SU-DHL-6 (cell line): ENCODE measurements around the gene MTMR3.

Experiments
- H2AFZ ChIP-seq: fragments of 200-600 bp; sonication (generic); 2 replicates; pipeline ENCODE4 v1.6.1; 2014; ENCODE audit warnings: low read depth, mild to moderate bottlenecking, moderate library complexity, mixed read lengths, antibody characterized with exemption, low read length; ENCODE audit not compliant: severe bottlenecking
- H3F3A ChIP-seq: fragments of 200-600 bp; shearing (Covaris generic); 2 replicates; pipeline ENCODE4 v1.6.0; 2016; ENCODE audit warnings: antibody characterized with exemption, mild to moderate bottlenecking; ENCODE audit not compliant: insufficient read depth
- H3K27ac ChIP-seq: fragments of 200-600 bp; sonication (generic); 2 replicates; pipeline ENCODE4 v1.5.1; 2016; ENCODE audit warnings: low read depth, mild to moderate bottlenecking, low read length, moderate library complexity, mixed read lengths
- H3K27me3 ChIP-seq: fragments of 200-600 bp; sonication (generic), shearing (Covaris generic); 2 replicates; pipeline ENCODE4 v1.6.0; 2014; ENCODE audit warnings: mild to moderate bottlenecking, low read length
- H3K36me3 ChIP-seq: fragments of 200-600 bp; sonication (generic); 2 replicates; pipeline ENCODE4 v1.6.1; 2014; ENCODE audit warnings: mild to moderate bottlenecking, low read length, mixed read lengths
- H3K4me2 ChIP-seq: fragments of 300-600, 200-600 bp; shearing (Covaris generic), sonication (generic); 2 replicates; pipeline ENCODE4 v1.6.0; 2014; ENCODE audit warnings: low read length, low read depth, mild to moderate bottlenecking; ENCODE audit not compliant: poor library complexity, severe bottlenecking
- H3K4me3 ChIP-seq: fragments of 200-600 bp; sonication (generic); 2 replicates; pipeline ENCODE4 v1.5.1; 2014; ENCODE audit warnings: antibody characterized with exemption, low read length, mild to moderate bottlenecking, mixed read lengths; ENCODE audit not compliant: insufficient read depth, poor library complexity, severe bottlenecking
- H3K79me2 ChIP-seq: fragments of 200-600 bp; sonication (generic); 2 replicates; pipeline ENCODE4 v1.6.1; 2014; ENCODE audit warnings: mild to moderate bottlenecking, low read length, moderate library complexity; ENCODE audit not compliant: insufficient read depth
- H3K9ac ChIP-seq: fragments of 200-600 bp; sonication (generic); 2 replicates; pipeline ENCODE4 v1.7.0; 2014; ENCODE audit warnings: mild to moderate bottlenecking, low read length
- H3K9me2 ChIP-seq: fragments of 200-600 bp; sonication (generic); replicated peaks from 2 replicates; pipeline ENCODE4 v1.6.1; 2014; ENCODE audit warnings: low read length; ENCODE audit not compliant: insufficient read depth
- H3K9me3 ChIP-seq: fragments of 200-600 bp; sonication (generic); 2 replicates; pipeline ENCODE4 v1.6.1; 2014; ENCODE audit warnings: low read length, mixed read lengths; ENCODE audit not compliant: insufficient read depth
- H4K20me1 ChIP-seq: fragments of 200-600 bp; sonication (generic); 2 replicates; pipeline ENCODE4 v1.6.1; 2014; ENCODE audit warnings: low read depth, mild to moderate bottlenecking, antibody characterized with exemption, low read length, moderate library complexity, mixed read lengths
- CTCF ChIP-seq: fragments of 200-600 bp; sonication (generic); IDR thresholded peaks from one replicate; pipeline ENCODE4 v1.5.1; 2017; ENCODE audit warnings: antibody characterized with exemption, mild to moderate bottlenecking, low read length, moderate library complexity; ENCODE audit not compliant: insufficient read depth, poor library complexity, severe bottlenecking
- EZH2phosphoT487 ChIP-seq: fragments of 200-600 bp; sonication (generic), shearing (Covaris generic); conservative IDR thresholded peaks from 2 replicates; pipeline ENCODE4 v1.6.1; 2018; ENCODE audit warnings: mild to moderate bottlenecking, antibody characterized with exemption, low read length, moderate library complexity, mixed read lengths

The MTMR3 gene

GRCh38 chr22:29936186-29936585 lies 53.2 kb downstream of the MTMR3 start:
- H2AFZ ChIP-seq, result no peak overlapping the region
- no peaks in the 10 kb centered on the region for H3F3A ChIP-seq
- peaks cover 24% of the 10 kb centered on the region for H4K20me1 ChIP-seq
- H3K9me3 ChIP-seq, result no peaks in the 10 kb centered on the region
- TF ChIP-seq CTCF (no peak), EZH2phosphoT487 (no peak)
- H3K4me3 ChIP-seq, result no peak overlapping the region
- no peaks in the 10 kb centered on the region for H3K36me3 ChIP-seq
- no peaks in the 10 kb centered on the region for H3K27me3 ChIP-seq
- H3K79me2 ChIP-seq, result no peaks in the 10 kb centered on the region
- H3K27ac ChIP-seq, result no peak overlapping the region
- no peaks in the 10 kb centered on the region for H3K9me2 ChIP-seq
- H3K4me2 ChIP-seq, result no peak overlapping the region
- no peak overlapping the region for H3K9ac ChIP-seq

GRCh38 chr22:29937940-29938693 lies 55.1 kb downstream of the MTMR3 start:
- Histone ChIP-seq H3K4me3 (no peak overlapping the region), H2AFZ (no peak overlapping the region), H3K79me2 (no peaks in the 10 kb centered on the region), H3K9ac (no peak overlapping the region), H4K20me1 (peaks cover 24% of the 10 kb centered on the region; the same call in 1 of the 2 replicates), H3K27ac (no peak overlapping the region), H3K4me2 (no peak overlapping the region), H3K27me3 (no peaks in the 10 kb centered on the region), H3F3A (no peaks in the 10 kb centered on the region), H3K9me2 (no peaks in the 10 kb centered on the region), H3K36me3 (no peaks in the 10 kb centered on the region), H3K9me3 (no peaks in the 10 kb centered on the region)
- TF ChIP-seq CTCF, result no peak
- no peak for TF ChIP-seq EZH2phosphoT487

- H3K36me3 ChIP-seq, result no peaks in the 10 kb centered on the region
- no peaks in the 10 kb centered on the region for H3K79me2 ChIP-seq
- TF ChIP-seq EZH2phosphoT487 (no peak), CTCF (no peak)
- no peak overlapping the region for H3K4me2 ChIP-seq
- no peaks in the 10 kb centered on the region for H3F3A ChIP-seq
- H3K27me3 ChIP-seq, result no peaks in the 10 kb centered on the region
- H4K20me1 ChIP-seq, result peaks cover 13% of the 10 kb centered on the region; the same call in 1 of the 2 replicates
- no peak overlapping the region for H2AFZ ChIP-seq
- no peaks in the 10 kb centered on the region for H3K9me2 ChIP-seq
- no peaks in the 10 kb centered on the region for H3K9me3 ChIP-seq
- no peak overlapping the region for H3K9ac ChIP-seq
- no peak overlapping the region for H3K27ac ChIP-seq
- H3K4me3 ChIP-seq, result no peak overlapping the region
Observed at GRCh38 chr22:29940526-29940925, 57.6 kb downstream of the MTMR3 start.
